NCI-H748 (cell line): ENCODE measurements around the gene NBPF3.
"Not testable (repeated sequence)": the region's sequence is repeated elsewhere in the genome, so short reads cannot be mapped to it uniquely, and the experiment has no call there.

Experiments
- DNase-seq: peaks from one replicate; lab custom pipeline; 2025; ENCODE audit not compliant: unreplicated experiment; lab: John Stamatoyannopoulos, UW

The NBPF3 gene

GRCh38 chr1:21437341-21437640, 2.6 kb upstream of the NBPF3 start:
- no peak for DNase-seq

GRCh38 chr1:21438646-21439312, 1.2 kb upstream of the NBPF3 start:
- not testable (repeated sequence) for DNase-seq

GRCh38 chr1:21439345-21439720, 604 bp upstream of the NBPF3 start:
- DNase-seq = no peak

- peak; percentile 13 for DNase-seq
These were observed 741 bp downstream of the NBPF3 start for GRCh38 chr1:21440630-21441125.

- DNase-seq = not testable (repeated sequence)
These were observed 6.7 kb downstream of the NBPF3 start for GRCh38 chr1:21446647-21447046.

GRCh38 chr1:21447311-21447710, 7.4 kb downstream of the NBPF3 start:
- no peak for DNase-seq

- DNase-seq = no peak
These were observed 10.0 kb downstream of the NBPF3 start for GRCh38 chr1:21449906-21450305.

- no peak for DNase-seq
These were observed 11.3 kb downstream of the NBPF3 start for GRCh38 chr1:21451212-21451611.

- no peak for DNase-seq
These were observed 12.1 kb downstream of the NBPF3 start for GRCh38 chr1:21451981-21452411.

GRCh38 chr1:21453964-21454614, 14.2 kb downstream of the NBPF3 start:
- DNase-seq = not testable (repeated sequence)

GRCh38 chr1:21454904-21455303, 15.0 kb downstream of the NBPF3 start:
- not testable (repeated sequence) for DNase-seq

GRCh38 chr1:21457654-21458053, 17.7 kb downstream of the NBPF3 start:
- no peak for DNase-seq

- DNase-seq = not testable (repeated sequence)
These were observed 25.2 kb downstream of the NBPF3 start for GRCh38 chr1:21465127-21465526.

- not testable (repeated sequence) for DNase-seq
These were observed 28.0 kb downstream of the NBPF3 start for GRCh38 chr1:21467946-21468345.

- DNase-seq = peak; percentile 13
These were observed 28.7 kb downstream of the NBPF3 start for GRCh38 chr1:21468599-21468998.

- no peak for DNase-seq
These were observed 29.6 kb downstream of the NBPF3 start for GRCh38 chr1:21469581-21469980.

GRCh38 chr1:21472861-21473260, 32.9 kb downstream of the NBPF3 start:
- DNase-seq = no peak

GRCh38 chr1:21478356-21478755, 38.4 kb downstream of the NBPF3 start:
- no peak for DNase-seq

GRCh38 chr1:21483881-21484280, 43.9 kb downstream of the NBPF3 start:
- DNase-seq = not testable (repeated sequence)

- no peak for DNase-seq
These were observed 49.2 kb downstream of the NBPF3 start for GRCh38 chr1:21489146-21489545.

- peak; percentile 33 for DNase-seq
These were observed 51.0 kb downstream of the NBPF3 start for GRCh38 chr1:21490774-21491487.
